ENCODE data around the gene CFAP91. TPM values are rescaled to one million over a fixed set of nuclear protein-coding genes. Genes with fewer than 3 reads are reported as not detected.

The CFAP91 gene
- total RNA-seq, 2 experiments from 2014 or later, result not detected

GRCh38 chr3:119745942-119746341, 43.1 kb downstream of the CFAP91 start:
- H2AFZ ChIP-seq (ENCODE audit: low read length), result no peak overlapping the region
- TF ChIP-seq CTCF (conservative IDR thresholded peaks at IDR 0.05; ENCODE audit: low read length) (no peak), EZH2phosphoT487 (IDR thresholded peaks at IDR 0.05; ENCODE audit: borderline replicate concordance, low read depth, low read length) (no peak)
- ChIA-PET POLR2A (no interaction called here), CTCF (ENCODE audit: unreplicated experiment) (no interaction called here)
- no peak overlapping the region for H3K4me3 ChIP-seq (ENCODE audit: low read depth, low read length, poor library complexity, severe bottlenecking)
- BruUV-seq (replicated peaks), result no TSS peak
- no peak overlapping the region for H3K27ac ChIP-seq (ENCODE audit: low read depth, low read length, poor library complexity, severe bottlenecking)
- no peak for DNase-seq (ENCODE audit: low spot score)
- no peaks in the 10 kb centered on the region for H3K36me3 ChIP-seq (ENCODE audit: insufficient read depth, low read length)
- no peak overlapping the region for H3K4me2 ChIP-seq (ENCODE audit: low read length)
- H4K20me1 ChIP-seq (ENCODE audit: insufficient read depth, low read length), result no peaks in the 10 kb centered on the region
- intact Hi-C loops (cut with micrococcal nuclease; ENCODE audit: unreplicated experiment), result no loop called here
- H3K9me3 ChIP-seq (ENCODE audit: low read length), result no peaks in the 10 kb centered on the region
- no peaks in the 10 kb centered on the region for H3K9me2 ChIP-seq (ENCODE audit: insufficient read depth, low read length)
- no peaks in the 10 kb centered on the region for H3K4me1 ChIP-seq (ENCODE audit: insufficient read depth, low read length, poor library complexity, severe bottlenecking)
- no peaks in the 10 kb centered on the region for H3K79me2 ChIP-seq (ENCODE audit: insufficient read depth, low read depth, low read length)

- Histone ChIP-seq H3K9me3 (ENCODE audit: low read length) (no peaks in the 10 kb centered on the region), H3K36me3 (ENCODE audit: insufficient read depth, low read length) (no peaks in the 10 kb centered on the region), H3K4me3 (ENCODE audit: low read depth, low read length, poor library complexity, severe bottlenecking) (no peak overlapping the region), H3K4me2 (ENCODE audit: low read length) (no peak overlapping the region), H3K27ac (ENCODE audit: low read depth, low read length, poor library complexity, severe bottlenecking) (no peak overlapping the region), H4K20me1 (ENCODE audit: insufficient read depth, low read length) (no peaks in the 10 kb centered on the region), H3K4me1 (ENCODE audit: insufficient read depth, low read length, poor library complexity, severe bottlenecking) (no peaks in the 10 kb centered on the region), H2AFZ (ENCODE audit: low read length) (no peak overlapping the region), H3K9me2 (ENCODE audit: insufficient read depth, low read length) (no peaks in the 10 kb centered on the region), H3K79me2 (ENCODE audit: insufficient read depth, low read depth, low read length) (no peaks in the 10 kb centered on the region)
- TF ChIP-seq CTCF (conservative IDR thresholded peaks at IDR 0.05; ENCODE audit: low read length), result no peak
- no peak for TF ChIP-seq EZH2phosphoT487 (IDR thresholded peaks at IDR 0.05; ENCODE audit: borderline replicate concordance, low read depth, low read length)
- intact Hi-C loops (cut with micrococcal nuclease; ENCODE audit: unreplicated experiment), result no loop called here
- no peak for DNase-seq (ENCODE audit: low spot score)
- POLR2A ChIA-PET, result no interaction called here
- CTCF ChIA-PET (ENCODE audit: unreplicated experiment), result no interaction called here
- BruUV-seq (replicated peaks), result no TSS peak
Observed at GRCh38 chr3:119746423-119746822, 43.6 kb downstream of the CFAP91 start.

GRCh38 chr3:119747357-119747756, 44.5 kb downstream of the CFAP91 start:
- H3K4me3 ChIP-seq (ENCODE audit: low read depth, low read length, poor library complexity, severe bottlenecking), result no peak overlapping the region
- POLR2A ChIA-PET, result interaction anchor here (0.7 to 1.7 kb wide), 2 partner anchors 25 to 833 kb away, joined by 3 read pairs; no protein-coding TSS in a partner anchor
- CTCF ChIA-PET (ENCODE audit: unreplicated experiment), result no interaction called here

More at GRCh38 chr3:119747357-119747756, 44.5 kb downstream of the CFAP91 start:
- Histone ChIP-seq H4K20me1 (ENCODE audit: insufficient read depth, low read length) (no peaks in the 10 kb centered on the region), H2AFZ (ENCODE audit: low read length) (no peak overlapping the region), H3K9me3 (ENCODE audit: low read length) (no peaks in the 10 kb centered on the region), H3K27ac (ENCODE audit: low read depth, low read length, poor library complexity, severe bottlenecking) (no peak overlapping the region), H3K36me3 (ENCODE audit: insufficient read depth, low read length) (no peaks in the 10 kb centered on the region), H3K4me2 (ENCODE audit: low read length) (no peak overlapping the region), H3K9me2 (ENCODE audit: insufficient read depth, low read length) (no peaks in the 10 kb centered on the region), H3K4me1 (ENCODE audit: insufficient read depth, low read length, poor library complexity, severe bottlenecking) (no peaks in the 10 kb centered on the region), H3K79me2 (ENCODE audit: insufficient read depth, low read depth, low read length) (no peaks in the 10 kb centered on the region)
- DNase-seq (ENCODE audit: low spot score), result no peak
- BruUV-seq (replicated peaks), result no TSS peak
- intact Hi-C loops (cut with micrococcal nuclease; ENCODE audit: unreplicated experiment), result no loop called here
- TF ChIP-seq EZH2phosphoT487 (IDR thresholded peaks at IDR 0.05; ENCODE audit: borderline replicate concordance, low read depth, low read length), result no peak
- TF ChIP-seq CTCF (conservative IDR thresholded peaks at IDR 0.05; ENCODE audit: low read length), result no peak

All from OCI-LY7 (cell line).